BJ (cell line): ENCODE data around the gene CAMK1G. TPM values are rescaled to one million over a fixed set of nuclear protein-coding genes. Genes with fewer than 3 reads are reported as not detected.

Experiments used
- CTCF ChIA-PET: fragments of 350-600 bp; formaldehyde crosslinking; extraction: SDS; loops from one replicate; lab custom pipeline; 2021; ENCODE audit warnings: antibody characterized with exemption, inconsistent platforms; lab: Yijun Ruan, JAX
- POLR2A ChIA-PET: fragments of 300-600 bp; sonication (Branson Sonifier 250); formaldehyde crosslinking; extraction: SDS; loops from one replicate; lab custom pipeline; 2021; ENCODE audit warnings: antibody characterized with exemption; lab: Charles Lee
- DNase-seq: peaks from one replicate; pipeline ENCODE4 v3.0.0-alpha.2; 2011; ENCODE audit warnings: low read depth
- H3K27me3 ChIP-seq: 2 replicates; pipeline ENCODE4 v1.6.0; 2011; ENCODE audit warnings: low read length; ENCODE audit not compliant: control insufficient read depth, insufficient read depth
- H3K36me3 ChIP-seq: 2 replicates; pipeline ENCODE4 v1.5.1; 2011; ENCODE audit warnings: low read length; ENCODE audit not compliant: control insufficient read depth, insufficient read depth
- H3K4me3 ChIP-seq: 2 replicates; pipeline ENCODE4 v1.5.1; 2011; ENCODE audit warnings: low read depth, mild to moderate bottlenecking, control low read depth, low read length
- polyA plus RNA-seq: library from polyadenylated mRNA; depleted of rRNA; stranded (reverse); fragments of >200 nt; gene quantifications from 2 replicates; pipeline ENCODE4 v1.2.3, GENCODE V29; 2011; rRNA removed
- TF ChIP-seq, protein P1 (sequence below): IDR thresholded peaks from 2 replicates; pipeline ENCODE4 v1.5.1; 2011; ENCODE audit warnings: low read depth, mild to moderate bottlenecking, control low read depth, inconsistent platforms, low read length, moderate library complexity; ENCODE audit not compliant: insufficient read depth

CAMK1G gene
- polyA plus RNA-seq, 1 experiment = 1.5 TPM

DNA sequence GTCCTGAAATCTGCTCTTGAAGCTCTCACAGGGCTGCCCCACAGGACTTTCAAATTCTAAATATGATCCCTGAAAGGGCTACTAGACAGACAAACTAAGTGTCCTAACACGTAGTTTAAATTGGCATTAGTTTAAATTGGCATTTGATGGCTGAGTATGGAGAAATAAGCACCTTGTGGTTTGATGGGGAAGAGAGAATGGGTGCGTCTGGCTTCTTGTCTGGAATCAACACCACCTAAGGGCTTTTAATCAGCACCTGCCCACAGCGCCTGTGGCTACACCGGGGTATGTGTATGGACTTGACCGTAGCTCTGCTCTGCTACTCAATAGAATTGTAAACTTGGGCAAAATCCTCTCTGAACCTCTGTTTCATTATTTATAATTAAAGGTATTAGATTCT lies 74.4 kb downstream of the CAMK1G start:
- ChIA-PET POLR2A (no interaction called here), CTCF (no interaction called here)

DNA sequence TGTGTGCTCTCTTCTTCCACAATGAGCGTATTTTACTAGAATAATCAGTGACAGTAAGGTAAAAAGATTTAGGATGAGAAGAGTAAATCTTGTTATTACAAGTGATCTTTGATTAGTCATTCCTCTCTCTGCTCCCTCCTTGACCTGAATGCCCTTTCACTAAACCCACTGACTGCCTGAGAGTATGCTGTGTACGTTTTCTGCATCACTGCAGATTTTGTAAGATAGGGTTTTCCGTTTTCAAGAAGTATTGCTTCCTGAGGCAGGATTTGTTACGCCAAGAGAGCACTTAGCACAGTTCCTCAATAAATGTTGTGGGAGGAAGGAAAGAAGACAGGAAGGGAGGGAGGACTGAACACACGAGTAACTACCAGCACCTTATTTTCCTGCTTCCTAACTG lies 76.4 kb downstream of the CAMK1G start:
- TF ChIP-seq, protein P1, sequence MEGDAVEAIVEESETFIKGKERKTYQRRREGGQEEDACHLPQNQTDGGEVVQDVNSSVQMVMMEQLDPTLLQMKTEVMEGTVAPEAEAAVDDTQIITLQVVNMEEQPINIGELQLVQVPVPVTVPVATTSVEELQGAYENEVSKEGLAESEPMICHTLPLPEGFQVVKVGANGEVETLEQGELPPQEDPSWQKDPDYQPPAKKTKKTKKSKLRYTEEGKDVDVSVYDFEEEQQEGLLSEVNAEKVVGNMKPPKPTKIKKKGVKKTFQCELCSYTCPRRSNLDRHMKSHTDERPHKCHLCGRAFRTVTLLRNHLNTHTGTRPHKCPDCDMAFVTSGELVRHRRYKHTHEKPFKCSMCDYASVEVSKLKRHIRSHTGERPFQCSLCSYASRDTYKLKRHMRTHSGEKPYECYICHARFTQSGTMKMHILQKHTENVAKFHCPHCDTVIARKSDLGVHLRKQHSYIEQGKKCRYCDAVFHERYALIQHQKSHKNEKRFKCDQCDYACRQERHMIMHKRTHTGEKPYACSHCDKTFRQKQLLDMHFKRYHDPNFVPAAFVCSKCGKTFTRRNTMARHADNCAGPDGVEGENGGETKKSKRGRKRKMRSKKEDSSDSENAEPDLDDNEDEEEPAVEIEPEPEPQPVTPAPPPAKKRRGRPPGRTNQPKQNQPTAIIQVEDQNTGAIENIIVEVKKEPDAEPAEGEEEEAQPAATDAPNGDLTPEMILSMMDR = no peak
- H3K27me3 ChIP-seq = peaks cover 2% of the 10 kb centered on the region
- DNase-seq = no peak
- CTCF ChIA-PET = interaction anchor here (0.6 kb wide), 1 partner anchor 157 kb away, joined by 3 read pairs; no protein-coding TSS in a partner anchor
- H3K36me3 ChIP-seq = no peaks in the 10 kb centered on the region
- H3K4me3 ChIP-seq = no peak overlapping the region
- POLR2A ChIA-PET = no interaction called here

More for the DNA sequence above, 74.4 kb downstream of the CAMK1G start:
- TF ChIP-seq, protein P1 = no peak
- Histone ChIP-seq H3K4me3 (no peak overlapping the region), H3K27me3 (no peaks in the 10 kb centered on the region; the same call in 1 of the 2 replicates), H3K36me3 (no peaks in the 10 kb centered on the region)
- no peak for DNase-seq

GRCh38 chr1:209661071-209661470 lies 77.6 kb downstream of the CAMK1G start:
- no peak overlapping the region for H3K4me3 ChIP-seq
- no peak for DNase-seq
- ChIA-PET CTCF (interaction anchor here (2.4 kb wide), 1 partner anchor 10 kb away, joined by 9 read pairs; no protein-coding TSS in a partner anchor), POLR2A (no interaction called here)
- TF ChIP-seq, protein P1 = no peak
- H3K27me3 ChIP-seq = peaks cover 2% of the 10 kb centered on the region
- no peaks in the 10 kb centered on the region for H3K36me3 ChIP-seq

GRCh38 chr1:209662879-209663327 lies 79.4 kb downstream of the CAMK1G start:
- TF ChIP-seq, protein P1 = no peak
- H3K4me3 ChIP-seq = no peak overlapping the region
- ChIA-PET CTCF (interaction anchor here (2.4 kb wide), 1 partner anchor 12 kb away, joined by 9 read pairs; no protein-coding TSS in a partner anchor), POLR2A (no interaction called here)
- H3K36me3 ChIP-seq = no peaks in the 10 kb centered on the region
- H3K27me3 ChIP-seq = peaks cover 2% of the 10 kb centered on the region; the same call in 1 of the 2 replicates
- no peak for DNase-seq

Other genes with a start within 250 kb of the CAMK1G start
- gene LAMB3, start 68.7 kb downstream of the CAMK1G start, polyA plus RNA-seq = 2.4 and 4.4 TPM in 2 replicates
- gene G0S2, start 91.7 kb downstream of the CAMK1G start, polyA plus RNA-seq = 0.43 and 0.61 TPM in 2 replicates
- 0.15 and 0.16 TPM in 2 replicates for gene HSD11B1, start 121.1 kb downstream of the CAMK1G start, polyA plus RNA-seq
- not detected in 2 replicates for gene TRAF3IP3, start 172.3 kb downstream of the CAMK1G start, polyA plus RNA-seq
- gene C1orf74, start 200.8 kb downstream of the CAMK1G start, polyA plus RNA-seq = 1.3 and 1.6 TPM in 2 replicates
- 0.94 and 1.7 TPM in 2 replicates for gene IRF6, start 222.4 kb downstream of the CAMK1G start, polyA plus RNA-seq
- gene UTP25, start 244.3 kb downstream of the CAMK1G start, polyA plus RNA-seq = 6.8 and 9.8 TPM in 2 replicates